Mesodermal cell (in vitro differentiated cells): ENCODE data around the gene PIK3R6.

ENCODE experiments used
- H3K27ac ChIP-seq: 2 replicates; pipeline ENCODE4 v1.7.0; 2013; ENCODE audit warnings: mild to moderate bottlenecking, low read depth, low read length, moderate library complexity; ENCODE audit not compliant: severe bottlenecking
- H3K36me3 ChIP-seq: 2 replicates; pipeline ENCODE4 v1.7.1; 2013; ENCODE audit warnings: mild to moderate bottlenecking, low read length, moderate library complexity; ENCODE audit not compliant: control insufficient read depth, insufficient read depth
- H3K4me1 ChIP-seq: one replicate; pipeline ENCODE4 v1.7.1; 2013; ENCODE audit warnings: mild to moderate bottlenecking, low read length; ENCODE audit not compliant: insufficient read depth, control insufficient read depth, poor library complexity, severe bottlenecking
- H3K4me3 ChIP-seq: 2 replicates; pipeline ENCODE4 v1.7.0; 2013; ENCODE audit warnings: low read length, control low read depth, mild to moderate bottlenecking; ENCODE audit not compliant: insufficient read depth, poor library complexity, severe bottlenecking; ENCODE audit errors: extremely low read depth
- H3K9me3 ChIP-seq: 2 replicates; pipeline ENCODE4 v1.7.1; 2013; ENCODE audit warnings: mild to moderate bottlenecking, low read length, moderate library complexity; ENCODE audit not compliant: control insufficient read depth
- WGBS, 2 experiments: methylation state at CpG; one replicate each; pipeline ENCODE4 v1.1.5; 2013; ENCODE audit warnings: missing lambda C conversion rate in 2 of 2; ENCODE audit not compliant: insufficient coverage in 2 of 2; 5-methylcytosine and 5-hydroxymethylcytosine counted together

Gene PIK3R6

GRCh38 chr17:8893621-8894201, 26.2 kb upstream of the PIK3R6 start:
- WGBS, 2 experiments: 71 to 75% methylated on average over 15 of the region's 15 CpGs
- H3K36me3 ChIP-seq: no peaks in the 10 kb centered on the region
- no peaks in the 10 kb centered on the region for H3K9me3 ChIP-seq
- no peak overlapping the region for H3K4me3 ChIP-seq
- no peak overlapping the region for H3K27ac ChIP-seq
- peaks cover 7% of the 10 kb centered on the region for H3K4me1 ChIP-seq

GRCh38 chr17:8893059-8893458, 25.6 kb upstream of the PIK3R6 start:
- H3K27ac ChIP-seq: no peak overlapping the region
- no peaks in the 10 kb centered on the region for H3K9me3 ChIP-seq
- H3K4me3 ChIP-seq: no peak overlapping the region
- H3K36me3 ChIP-seq: no peaks in the 10 kb centered on the region
- 100% methylated on average over 1 to 3 of the region's 3 CpGs for WGBS, 2 experiments
- H3K4me1 ChIP-seq: peaks cover 7% of the 10 kb centered on the region

GRCh38 chr17:8892338-8892690, 24.8 kb upstream of the PIK3R6 start:
- no peak overlapping the region for H3K27ac ChIP-seq
- WGBS, 2 experiments: 76 to 82% methylated on average over 5 of the region's 6 CpGs

GRCh38 chr17:8890671-8891070, 23.2 kb upstream of the PIK3R6 start:
- H3K9me3 ChIP-seq: no peaks in the 10 kb centered on the region
- H3K36me3 ChIP-seq: no peaks in the 10 kb centered on the region
- WGBS, 2 experiments: 84 to 92% methylated on average over 10 to 12 of the region's 12 CpGs
- peaks cover 7% of the 10 kb centered on the region for H3K4me1 ChIP-seq
- H3K4me3 ChIP-seq: no peak overlapping the region
- no peak overlapping the region for H3K27ac ChIP-seq

More at GRCh38 chr17:8892338-8892690, 24.8 kb upstream of the PIK3R6 start:
- no peaks in the 10 kb centered on the region for H3K9me3 ChIP-seq
- no peaks in the 10 kb centered on the region for H3K36me3 ChIP-seq
- no peak overlapping the region for H3K4me3 ChIP-seq
- peaks cover 7% of the 10 kb centered on the region for H3K4me1 ChIP-seq

GRCh38 chr17:8889458-8890210, 22.2 kb upstream of the PIK3R6 start:
- H3K36me3 ChIP-seq: no peaks in the 10 kb centered on the region
- no peak overlapping the region for H3K27ac ChIP-seq
- peaks cover 6% of the 10 kb centered on the region for H3K4me1 ChIP-seq
- WGBS, 2 experiments: 87 to 93% methylated on average over 12 to 13 of the region's 14 CpGs
- H3K9me3 ChIP-seq: no peaks in the 10 kb centered on the region
- H3K4me3 ChIP-seq: no peak overlapping the region

GRCh38 chr17:8888704-8889302, 21.3 kb upstream of the PIK3R6 start:
- Histone ChIP-seq H3K9me3 (no peaks in the 10 kb centered on the region), H3K4me3 (no peak overlapping the region), H3K4me1 (no peaks in the 10 kb centered on the region), H3K27ac (no peak overlapping the region), H3K36me3 (no peaks in the 10 kb centered on the region)
- 62 to 76% methylated on average over 6 to 8 of the region's 8 CpGs for WGBS, 2 experiments

GRCh38 chr17:8887834-8888703, 20.6 kb upstream of the PIK3R6 start:
- Histone ChIP-seq H3K27ac (no peak overlapping the region), H3K9me3 (no peaks in the 10 kb centered on the region), H3K4me3 (no peak overlapping the region), H3K36me3 (no peaks in the 10 kb centered on the region), H3K4me1 (no peaks in the 10 kb centered on the region)
- 65 to 71% methylated on average over 29 to 36 of the region's 39 CpGs for WGBS, 2 experiments

- no peaks in the 10 kb centered on the region for H3K9me3 ChIP-seq
- H3K36me3 ChIP-seq: no peaks in the 10 kb centered on the region
- 95 to 99% methylated on average over 10 to 11 of the region's 11 CpGs for WGBS, 2 experiments
- H3K4me3 ChIP-seq: no peak overlapping the region
- no peaks in the 10 kb centered on the region for H3K4me1 ChIP-seq
- H3K27ac ChIP-seq: no peak overlapping the region
These were observed 19.8 kb upstream of the PIK3R6 start for GRCh38 chr17:8887301-8887700.

GRCh38 chr17:8885967-8886684, 18.7 kb upstream of the PIK3R6 start:
- no peaks in the 10 kb centered on the region for H3K9me3 ChIP-seq
- no peaks in the 10 kb centered on the region for H3K36me3 ChIP-seq
- H3K27ac ChIP-seq: no peak overlapping the region
- no peak overlapping the region for H3K4me3 ChIP-seq
- H3K4me1 ChIP-seq: no peaks in the 10 kb centered on the region
- WGBS, 2 experiments: 91 to 94% methylated on average over 18 to 19 of the region's 23 CpGs
